Stimulated activated CD4-positive, alpha-beta T cell treated with anti-CD3 and anti-CD28 coated beads, Interleukin-1b, Interleukin-23, amount 100 ng/mL, for 4 hours (primary cell): Measurements from ENCODE around the gene B3GAT1.
A peak's percentile ranks its signal among the peaks of the same experiment; 100 is the strongest.

Experiments
- DNase-seq, 2 donors: peaks; one replicate each; pipeline ENCODE4 v3.0.0-alpha.2; 2020; ENCODE audit warnings: low read depth in 2 of 2

Gene B3GAT1

GRCh38 chr11:134337051-134337450 lies 75.0 kb downstream of the B3GAT1 start:
- no peak for DNase-seq

- DNase-seq = no peak
These were observed 77.1 kb downstream of the B3GAT1 start for GRCh38 chr11:134334796-134335571.

- no peak for DNase-seq
These were observed 78.1 kb downstream of the B3GAT1 start for GRCh38 chr11:134333946-134334345.

GRCh38 chr11:134333312-134333711 lies 78.7 kb downstream of the B3GAT1 start:
- DNase-seq = no peak

GRCh38 chr11:134332782-134333181 lies 79.3 kb downstream of the B3GAT1 start:
- no peak for DNase-seq

- peak; percentile 19 to 22 for DNase-seq
These were observed 79.8 kb downstream of the B3GAT1 start for GRCh38 chr11:134332189-134332631.

GRCh38 chr11:134331354-134332188 lies 80.5 kb downstream of the B3GAT1 start, which contains the start of gene GLB1L2:
GLB1L2 (plus strand) TSS chr11:134331988; CDS start chr11:134332062, 74 bp downstream.
- DNase-seq = peak; percentile 73 to 78

GRCh38 chr11:134330611-134331353 lies 81.3 kb downstream of the B3GAT1 start:
- no peak for DNase-seq
